GM12878 (cell line): ENCODE measurements around the gene ZNF423. TPM values are rescaled to one million over a fixed set of nuclear protein-coding genes. Genes with fewer than 3 reads are reported as not detected.

Source experiments
- CBFB ChIP-seq: IDR thresholded peaks from 2 replicates; pipeline ENCODE4 v1.6.1; 2016; ENCODE audit warnings: antibody characterized with exemption, low read depth
- E2F8 ChIP-seq: fragments of 450-650 bp; IDR thresholded peaks from 2 replicates; pipeline ENCODE4 v1.6.1; 2018; ENCODE audit warnings: mild to moderate bottlenecking, low read depth, moderate library complexity; ENCODE audit not compliant: partially characterized antibody
- JUNB ChIP-seq: IDR thresholded peaks from 2 replicates; pipeline ENCODE4 v1.6.1; 2016; ENCODE audit warnings: antibody characterized with exemption, mild to moderate bottlenecking
- KAT2A ChIP-seq: conservative IDR thresholded peaks from 2 replicates; pipeline ENCODE4 v1.6.1; 2011; ENCODE audit warnings: low read depth, low read length; ENCODE audit not compliant: control insufficient read depth
- NFXL1 ChIP-seq: fragments of 450-650 bp; IDR thresholded peaks from 2 replicates; pipeline ENCODE4 v1.6.1; 2017; ENCODE audit warnings: antibody characterized with exemption, mild to moderate bottlenecking, borderline replicate concordance
- NRF1 ChIP-seq: conservative IDR thresholded peaks from 2 replicates; pipeline ENCODE4 v1.6.1; 2011; ENCODE audit warnings: mild to moderate bottlenecking, low read depth, low read length, improper control_type of control experiment
- SIN3A ChIP-seq: IDR thresholded peaks from 2 replicates; pipeline ENCODE4 v1.6.1; 2012; ENCODE audit warnings: low read depth, low read length, improper control_type of control experiment
- SMC3 ChIP-seq: IDR thresholded peaks from 2 replicates; pipeline ENCODE4 v1.6.1; 2011; ENCODE audit warnings: low read length, improper control_type of control experiment, borderline replicate concordance
- USF1 ChIP-seq: IDR thresholded peaks from 2 replicates; pipeline ENCODE4 v1.6.1; 2011; ENCODE audit warnings: borderline replicate concordance, low read depth, mild to moderate bottlenecking, moderate library complexity, mixed read lengths, low read length; ENCODE audit not compliant: insufficient read depth; ENCODE audit errors: extremely low read length
- ZNF207 ChIP-seq: fragments of 450-650 bp; IDR thresholded peaks from 2 replicates; pipeline ENCODE4 v1.6.1; 2014; ENCODE audit warnings: antibody characterized with exemption, mild to moderate bottlenecking, borderline replicate concordance
- polyA plus RNA-seq, 11 experiments: library from polyadenylated mRNA; depleted of rRNA in 4 of 11; unstranded in 6 of 11; stranded (reverse) in 5 of 11; fragments of >200 nt; fragmentation: Nextera tagmentation in 4 of 11; fragmentation: Illumina TruSeq in 1 of 11; extraction: Ambion mirVana in 4 of 11; extraction: Trizol in 1 of 11; gene quantifications; 1 replicate in 1 of 11; 2 replicates in 10 of 11; pipeline versions ENCODE4 v1.2.1 to v1.2.3, GENCODE V29; 2011 to 2016; ENCODE audit warnings: inconsistent platforms in 2 of 11, missing spikeins in 2 of 11, low read depth in 1 of 11
- total RNA-seq, 4 experiments: library from RNA; depleted of rRNA in 3 of 4; stranded (reverse); fragments of >200 nt in 3 of 4; fragmentation: Illumina TruSeq in 1 of 4; extraction: Trizol in 1 of 4; gene quantifications; 2 replicates each; pipeline versions ENCODE4 v1.2.1 to v1.2.3, GENCODE V29; 2013 to 2021
- TF ChIP-seq, protein P1 (sequence below): IDR thresholded peaks from 2 replicates; pipeline ENCODE4 v1.6.1; 2012; ENCODE audit warnings: low read depth, low read length, improper control_type of control experiment

ZNF423 gene
- total and polyA plus RNA-seq, 10 of the 15 experiments (the other 5 are each of a cell fraction or from before 2014, with no cell fraction given), result 0.03 to 0.64 (median 0.10) TPM

DNA sequence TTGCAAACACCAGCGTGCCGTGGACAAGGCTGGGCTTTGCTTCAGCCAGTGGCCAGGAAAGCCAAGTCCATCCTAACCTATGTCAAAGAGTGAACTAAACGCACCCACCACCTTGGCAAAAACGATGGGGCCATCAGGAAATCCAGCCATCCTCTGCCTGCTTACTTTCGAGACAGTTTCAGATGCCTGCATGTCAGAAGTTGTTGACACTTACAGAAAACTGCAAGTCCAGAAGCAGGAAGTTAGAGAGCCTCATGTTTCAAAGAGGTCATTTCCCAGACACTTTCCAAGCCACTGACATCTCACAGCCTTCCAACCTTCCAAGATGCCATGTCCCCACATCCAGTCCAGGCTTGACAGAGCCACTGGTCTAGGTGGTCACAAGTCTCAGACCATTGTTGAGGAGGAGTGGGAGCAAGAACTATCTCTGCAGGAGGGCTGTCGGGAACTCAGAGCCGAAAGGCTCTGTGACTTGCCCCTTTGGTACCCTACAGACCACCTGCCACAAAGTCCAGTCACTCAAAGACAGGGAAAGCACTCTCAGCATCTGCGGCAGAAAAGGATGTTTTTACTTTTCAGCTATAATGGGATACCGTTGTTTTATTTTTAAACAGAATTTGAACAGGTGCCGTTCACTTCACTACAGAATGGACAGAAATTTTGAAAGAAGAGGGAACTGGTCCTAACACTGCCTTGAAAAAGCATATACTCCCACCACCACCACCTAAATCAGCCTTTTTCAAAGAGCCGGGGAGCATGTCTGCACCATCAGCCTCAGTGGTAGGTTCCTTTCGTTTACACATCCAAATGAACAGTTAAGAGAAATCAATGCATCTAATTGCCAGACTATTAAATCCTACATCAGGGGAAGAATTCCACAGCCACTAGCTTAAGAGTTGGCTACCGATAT lies 5.1 kb downstream of the ZNF423 start (continued):
- no peak for TF ChIP-seq E2F8
- TF ChIP-seq, protein P1, sequence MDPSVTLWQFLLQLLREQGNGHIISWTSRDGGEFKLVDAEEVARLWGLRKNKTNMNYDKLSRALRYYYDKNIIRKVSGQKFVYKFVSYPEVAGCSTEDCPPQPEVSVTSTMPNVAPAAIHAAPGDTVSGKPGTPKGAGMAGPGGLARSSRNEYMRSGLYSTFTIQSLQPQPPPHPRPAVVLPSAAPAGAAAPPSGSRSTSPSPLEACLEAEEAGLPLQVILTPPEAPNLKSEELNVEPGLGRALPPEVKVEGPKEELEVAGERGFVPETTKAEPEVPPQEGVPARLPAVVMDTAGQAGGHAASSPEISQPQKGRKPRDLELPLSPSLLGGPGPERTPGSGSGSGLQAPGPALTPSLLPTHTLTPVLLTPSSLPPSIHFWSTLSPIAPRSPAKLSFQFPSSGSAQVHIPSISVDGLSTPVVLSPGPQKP, result no peak
- TF ChIP-seq KAT2A, result no peak
- no peak for TF ChIP-seq SMC3
- TF ChIP-seq NFXL1, result no peak
- TF ChIP-seq CBFB, result no peak
- no peak for TF ChIP-seq ZNF207
- TF ChIP-seq NRF1, result no peak
- TF ChIP-seq SIN3A, result no peak
- TF ChIP-seq JUNB, result no peak
- no peak for TF ChIP-seq USF1
